ENCODE results near the gene TSNAXIP1.

DNA sequence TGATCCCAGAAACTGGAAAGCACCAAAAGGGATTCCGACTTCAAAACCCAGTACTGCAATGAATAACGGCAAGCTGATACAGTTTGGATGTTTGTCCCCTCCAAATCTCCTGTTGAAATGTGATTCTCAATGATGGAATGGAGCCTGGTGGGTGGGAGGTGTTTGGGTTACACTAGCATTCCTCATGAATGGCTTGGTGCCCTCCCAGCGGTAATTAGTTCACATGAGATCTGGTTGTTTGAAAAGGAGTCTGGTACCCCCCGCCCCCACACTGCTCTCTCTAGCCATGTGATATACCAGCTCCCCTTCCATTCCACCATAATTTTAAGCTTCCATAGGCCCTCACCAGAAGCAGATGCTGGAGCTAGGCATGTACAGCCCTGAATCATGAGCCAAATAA lies 40.4 kb upstream of the TSNAXIP1 start:
- TF ChIP-seq, protein P1, sequence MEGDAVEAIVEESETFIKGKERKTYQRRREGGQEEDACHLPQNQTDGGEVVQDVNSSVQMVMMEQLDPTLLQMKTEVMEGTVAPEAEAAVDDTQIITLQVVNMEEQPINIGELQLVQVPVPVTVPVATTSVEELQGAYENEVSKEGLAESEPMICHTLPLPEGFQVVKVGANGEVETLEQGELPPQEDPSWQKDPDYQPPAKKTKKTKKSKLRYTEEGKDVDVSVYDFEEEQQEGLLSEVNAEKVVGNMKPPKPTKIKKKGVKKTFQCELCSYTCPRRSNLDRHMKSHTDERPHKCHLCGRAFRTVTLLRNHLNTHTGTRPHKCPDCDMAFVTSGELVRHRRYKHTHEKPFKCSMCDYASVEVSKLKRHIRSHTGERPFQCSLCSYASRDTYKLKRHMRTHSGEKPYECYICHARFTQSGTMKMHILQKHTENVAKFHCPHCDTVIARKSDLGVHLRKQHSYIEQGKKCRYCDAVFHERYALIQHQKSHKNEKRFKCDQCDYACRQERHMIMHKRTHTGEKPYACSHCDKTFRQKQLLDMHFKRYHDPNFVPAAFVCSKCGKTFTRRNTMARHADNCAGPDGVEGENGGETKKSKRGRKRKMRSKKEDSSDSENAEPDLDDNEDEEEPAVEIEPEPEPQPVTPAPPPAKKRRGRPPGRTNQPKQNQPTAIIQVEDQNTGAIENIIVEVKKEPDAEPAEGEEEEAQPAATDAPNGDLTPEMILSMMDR (IDR thresholded peaks at IDR 0.05): no peak
- TF ChIP-seq POLR2AphosphoS5 (IDR thresholded peaks at IDR 0.05) (no peak), POLR2A (IDR thresholded peaks at IDR 0.05) (no peak)
